Left lung (tissue), 10 donors: ENCODE measurements around the gene KDM2A. TPM values are rescaled to one million over a fixed set of nuclear protein-coding genes. Genes with fewer than 3 reads are reported as not detected.

Source experiments
- ATAC-seq: fragments of 200-7000 bp; cut with Tn5 transposase; one replicate; pipeline ENCODE4 v1.9.1; 2020; ENCODE audit warnings: moderate library complexity
- DNase-seq, 4 donors: peaks; one replicate each; pipeline ENCODE4 v3.0.0-alpha.2; 2013 to 2020
- H3K27ac ChIP-seq, 2 donors: fragments of 200-600 bp; sonication (generic) in 1 of 2; one replicate each; pipeline versions ENCODE4 v1.5.0 to v1.8.0; 2020 to 2021
- H3K27me3 ChIP-seq, 2 donors: fragments of 200-600 bp; sonication (generic) in 1 of 2; one replicate each; pipeline versions ENCODE4 v1.5.0 to v1.8.0; 2020 to 2021
- H3K36me3 ChIP-seq, 2 donors: fragments of 200-600 bp; sonication (generic) in 1 of 2; one replicate each; pipeline versions ENCODE4 v1.5.0 to v1.8.0; 2020 to 2021
- H3K4me1 ChIP-seq, 2 donors: fragments of 200-600 bp; one replicate each; pipeline ENCODE4 v1.8.0; 2021
- H3K4me3 ChIP-seq, 2 donors: fragments of 200-600 bp; sonication (generic) in 1 of 2; one replicate each; pipeline versions ENCODE4 v1.5.0 to v1.8.0; 2020 to 2021; ENCODE audit warnings: mild to moderate bottlenecking in 1 of 2
- H3K9me3 ChIP-seq, 2 donors: fragments of 200-600 bp; sonication (generic) in 1 of 2; one replicate each; pipeline versions ENCODE4 v1.5.0 to v1.8.0; 2020 to 2021
- intact Hi-C, 2 donors: fragments of 100-400 bp; cut with DNase I; formaldehyde crosslinking; loops; one replicate each; pipeline versions ENCODE4 v1.11.2 to v1.14.2; 2022
- polyA plus RNA-seq, 6 donors: library from polyadenylated mRNA; unstranded; fragments of 120-200 nt; gene quantifications; one replicate each; pipeline ENCODE4 v1.2.1, GENCODE V29; 2013; ENCODE audit not compliant: insufficient read length in 6 of 6
- total RNA-seq, 2 donors: library from RNA; stranded (reverse); fragmentation: NEBNext Ultra II Directional; extraction: Animal tissue kit (Norgen Biotek cat#: 25700); gene quantifications; one replicate each; pipeline ENCODE4 v1.2.1, GENCODE V29; 2021
- TF ChIP-seq, protein P1 (sequence below), 2 donors: fragments of 200-600 bp; sonication (generic) in 1 of 2; IDR thresholded peaks; one replicate each; pipeline versions ENCODE4 v1.5.0 to v1.8.0; 2021; ENCODE audit warnings: antibody characterized with exemption in 2 of 2
- donor health status: DM: no; HTN: yes; CAD: no.
- donor health status: DM: no; HTN: no; CAD: no.

The KDM2A gene
- total and polyA plus RNA-seq, 8 donors = 71.0 to 87.0 (median 80.3) TPM

DNA sequence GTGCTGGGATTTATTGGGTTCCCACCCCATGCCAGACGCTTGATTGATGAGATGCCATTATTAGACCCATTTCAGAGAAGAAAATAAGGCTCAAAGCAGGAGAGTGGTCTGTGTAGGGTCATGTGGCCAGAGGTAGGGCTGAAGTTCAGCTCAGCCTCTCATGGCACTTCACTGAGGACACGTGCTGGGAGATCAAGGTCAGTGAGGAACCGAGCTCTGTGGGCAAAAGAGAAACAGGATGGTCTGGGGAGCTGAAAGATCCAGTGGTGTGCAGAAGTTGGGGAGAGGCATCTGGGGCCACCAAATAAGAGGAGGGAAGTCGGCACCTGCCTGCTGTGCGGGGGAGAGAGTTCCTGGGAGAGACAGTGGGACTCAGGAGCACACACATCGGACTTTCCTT, 42.9 kb upstream of the KDM2A start:
- H3K27ac ChIP-seq = no peak overlapping the region
- ATAC-seq = no peak
- no peak overlapping the region for H3K4me3 ChIP-seq
- H3K27me3 ChIP-seq = peaks cover 0 to 16% of the 10 kb centered on the region in 2 donors
- H3K36me3 ChIP-seq = no peaks in the 10 kb centered on the region
- peaks cover 0 to 11% of the 10 kb centered on the region in 2 donors for H3K4me1 ChIP-seq
- no peak for DNase-seq
- H3K9me3 ChIP-seq = no peaks in the 10 kb centered on the region
- intact Hi-C loops = no loop called here
- TF ChIP-seq, protein P1, sequence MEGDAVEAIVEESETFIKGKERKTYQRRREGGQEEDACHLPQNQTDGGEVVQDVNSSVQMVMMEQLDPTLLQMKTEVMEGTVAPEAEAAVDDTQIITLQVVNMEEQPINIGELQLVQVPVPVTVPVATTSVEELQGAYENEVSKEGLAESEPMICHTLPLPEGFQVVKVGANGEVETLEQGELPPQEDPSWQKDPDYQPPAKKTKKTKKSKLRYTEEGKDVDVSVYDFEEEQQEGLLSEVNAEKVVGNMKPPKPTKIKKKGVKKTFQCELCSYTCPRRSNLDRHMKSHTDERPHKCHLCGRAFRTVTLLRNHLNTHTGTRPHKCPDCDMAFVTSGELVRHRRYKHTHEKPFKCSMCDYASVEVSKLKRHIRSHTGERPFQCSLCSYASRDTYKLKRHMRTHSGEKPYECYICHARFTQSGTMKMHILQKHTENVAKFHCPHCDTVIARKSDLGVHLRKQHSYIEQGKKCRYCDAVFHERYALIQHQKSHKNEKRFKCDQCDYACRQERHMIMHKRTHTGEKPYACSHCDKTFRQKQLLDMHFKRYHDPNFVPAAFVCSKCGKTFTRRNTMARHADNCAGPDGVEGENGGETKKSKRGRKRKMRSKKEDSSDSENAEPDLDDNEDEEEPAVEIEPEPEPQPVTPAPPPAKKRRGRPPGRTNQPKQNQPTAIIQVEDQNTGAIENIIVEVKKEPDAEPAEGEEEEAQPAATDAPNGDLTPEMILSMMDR (IDR thresholded peaks at IDR 0.05) = no peak

DNA sequence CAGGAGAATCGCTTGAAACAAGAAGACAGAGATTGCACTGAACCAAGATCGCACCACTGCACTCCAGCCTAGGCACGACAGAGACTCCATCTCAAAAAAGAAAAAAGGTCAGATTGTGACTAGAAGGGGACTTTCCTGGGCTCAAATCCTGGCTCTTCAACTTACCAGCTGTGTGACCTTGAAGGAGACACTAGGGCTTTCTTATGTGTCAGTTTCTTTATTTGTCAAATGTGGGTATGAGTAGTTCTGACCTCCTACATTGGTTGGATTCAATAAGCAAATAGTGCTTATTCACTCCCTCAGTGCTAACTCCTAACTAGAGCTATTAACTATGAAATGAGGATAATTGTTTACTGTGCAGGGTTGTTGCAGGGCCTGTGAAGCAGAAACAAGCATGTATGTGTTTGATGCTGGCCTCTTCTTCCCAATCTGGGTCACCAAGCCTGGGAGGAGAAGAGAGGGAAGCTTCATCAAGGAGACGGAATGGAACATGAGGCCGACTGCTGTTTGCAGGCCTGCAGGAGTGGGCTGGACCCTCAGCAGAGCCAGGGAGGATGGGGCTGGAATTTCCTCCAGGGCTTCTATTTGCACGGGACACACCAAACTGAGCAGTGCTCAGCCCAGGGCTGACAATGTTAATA, 39.9 kb upstream of the KDM2A start:
- intact Hi-C loops = no loop called here
- TF ChIP-seq, protein P1 (IDR thresholded peaks at IDR 0.05) = no peak
- ATAC-seq (no peak), DNase-seq (no peak)
- Histone ChIP-seq H3K36me3 (no peaks in the 10 kb centered on the region), H3K4me3 (no peak overlapping the region), H3K27ac (no peak overlapping the region), H3K4me1 (peaks cover 6 to 16% of the 10 kb centered on the region in 2 donors), H3K9me3 (no peaks in the 10 kb centered on the region), H3K27me3 (peaks cover 0 to 22% of the 10 kb centered on the region in 2 donors)

DNA sequence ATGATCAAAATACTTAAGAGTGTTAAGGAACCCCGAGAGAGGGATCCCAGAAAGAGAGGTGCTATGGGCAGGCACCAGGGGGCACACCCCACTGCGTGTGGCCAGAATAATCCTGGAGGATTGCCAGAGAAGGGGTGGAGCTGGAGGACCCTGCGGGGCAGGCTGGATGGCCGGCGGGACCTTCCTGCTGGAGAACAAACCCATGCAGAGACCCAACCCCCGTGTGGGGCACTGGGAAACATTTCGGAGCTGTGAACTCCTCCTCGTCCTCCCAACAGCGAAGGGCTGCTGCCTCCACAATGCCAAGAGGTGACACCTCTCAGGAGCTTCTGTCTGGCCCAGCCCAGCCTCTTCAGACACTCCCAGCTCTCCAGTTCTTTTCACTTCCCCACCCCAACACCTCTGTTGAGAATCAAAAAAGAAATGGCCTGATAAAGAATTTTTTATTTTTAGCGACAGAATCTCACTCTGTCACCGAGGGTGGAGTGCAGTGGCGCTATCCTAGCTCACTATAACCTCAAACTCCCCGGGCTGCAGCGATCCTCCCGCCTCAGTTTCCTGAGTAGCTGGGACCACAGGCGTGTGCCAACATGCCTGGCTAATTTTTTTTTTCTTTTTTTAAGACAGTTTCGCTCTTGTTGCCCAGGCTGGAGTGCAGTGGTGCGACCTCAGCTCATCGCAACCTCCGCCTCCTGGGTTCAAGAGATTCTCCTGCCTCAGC, 36.8 kb upstream of the KDM2A start:
- H3K4me3 ChIP-seq = no peak overlapping the region
- peak; percentile 39 for ATAC-seq

DNA sequence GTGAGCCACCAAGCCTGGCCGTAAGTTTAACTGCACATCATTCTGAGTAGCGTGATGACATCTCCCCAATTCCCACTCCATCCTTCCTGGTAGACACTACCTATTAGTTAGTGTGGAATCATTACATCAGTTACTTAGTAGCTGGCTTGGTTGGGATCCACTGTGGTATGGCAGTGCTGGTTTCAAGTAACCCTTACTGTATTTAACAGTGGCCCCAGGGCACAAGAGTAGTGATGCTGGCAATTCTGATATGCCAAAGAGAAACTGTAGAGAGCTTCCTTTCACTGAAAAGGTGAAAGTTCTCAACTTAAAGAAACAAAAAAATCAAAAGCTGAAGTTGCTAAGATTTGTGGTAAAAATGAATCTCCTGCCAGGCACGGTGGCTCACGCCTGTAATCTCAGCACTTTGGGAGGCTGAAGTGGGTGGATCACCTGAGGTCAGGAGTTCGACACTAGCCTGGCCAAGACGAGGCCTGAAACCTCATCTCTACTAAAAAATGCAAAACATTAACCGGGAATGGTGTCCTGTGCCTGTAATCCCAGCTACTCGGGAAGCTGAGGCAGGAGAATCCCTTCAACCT, 35.2 kb upstream of the KDM2A start:
- H3K27ac ChIP-seq = no peak overlapping the region
- no peaks in the 10 kb centered on the region for H3K9me3 ChIP-seq
- H3K4me3 ChIP-seq = no peak overlapping the region
- DNase-seq (no peak), ATAC-seq (no peak)
- peaks cover 6 to 13% of the 10 kb centered on the region in 2 donors for H3K4me1 ChIP-seq
- intact Hi-C loops = no loop called here
- TF ChIP-seq, protein P1 (IDR thresholded peaks at IDR 0.05) = no peak
- peaks cover 0 to 11% of the 10 kb centered on the region in 2 donors for H3K27me3 ChIP-seq
- no peaks in the 10 kb centered on the region for H3K36me3 ChIP-seq

More for the DNA sequence above, 36.8 kb upstream of the KDM2A start:
- H3K4me1 ChIP-seq = peaks cover 6 to 16% of the 10 kb centered on the region in 2 donors
- intact Hi-C loops = no loop called here
- peak in 2 of 4 donors; percentile 36 to 65 for DNase-seq
- peaks cover 0 to 22% of the 10 kb centered on the region in 2 donors for H3K27me3 ChIP-seq
- no peaks in the 10 kb centered on the region for H3K9me3 ChIP-seq
- H3K36me3 ChIP-seq = no peaks in the 10 kb centered on the region
- TF ChIP-seq, protein P1 (IDR thresholded peaks at IDR 0.05) = no peak
- no peak overlapping the region for H3K27ac ChIP-seq

DNA sequence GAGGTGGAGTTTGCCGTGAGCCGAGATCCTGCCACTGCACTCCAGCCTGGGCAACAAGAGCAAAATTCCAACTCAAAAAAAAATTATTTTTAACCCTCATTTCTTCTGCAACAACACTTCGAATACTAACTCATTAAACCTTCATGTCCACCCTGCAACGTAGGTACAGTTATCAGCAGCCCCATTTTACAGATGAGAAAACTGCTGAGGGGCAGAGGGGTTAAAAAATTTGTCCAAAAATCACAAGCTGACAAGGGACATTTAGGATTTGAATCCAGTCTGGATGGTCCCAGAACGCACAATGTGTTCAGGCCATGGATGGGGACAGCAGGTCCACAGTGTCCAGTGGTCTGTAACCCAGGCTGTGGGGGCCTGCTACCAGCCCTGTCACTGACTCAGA, 33.4 kb upstream of the KDM2A start:
- ATAC-seq (no peak), DNase-seq (no peak)
- intact Hi-C loops = no loop called here
- peaks cover 0 to 11% of the 10 kb centered on the region in 2 donors for H3K27me3 ChIP-seq
- peaks cover 6 to 13% of the 10 kb centered on the region in 2 donors for H3K4me1 ChIP-seq
- no peaks in the 10 kb centered on the region for H3K36me3 ChIP-seq
- no peak overlapping the region for H3K4me3 ChIP-seq
- no peaks in the 10 kb centered on the region for H3K9me3 ChIP-seq
- TF ChIP-seq, protein P1 (IDR thresholded peaks at IDR 0.05) = no peak
- H3K27ac ChIP-seq = no peak overlapping the region
